Retinal pigment epithelial cell (primary cell): ENCODE data around the gene CACNA1F.

Experiments
- DNase-seq: peaks from one replicate; pipeline ENCODE4 v3.0.0-alpha.2; 2010; ENCODE audit warnings: low read depth
- H3K4me3 ChIP-seq: 2 replicates; pipeline ENCODE4 v1.5.1; 2011; ENCODE audit warnings: mild to moderate bottlenecking, low read length, control low read depth, moderate library complexity
- CTCF ChIP-seq: conservative IDR thresholded peaks from 2 replicates; pipeline ENCODE4 v1.5.1; 2011; ENCODE audit warnings: low read depth, low read length, control low read depth, inconsistent platforms

CACNA1F gene

GRCh38 chrX:49167740-49168108 lies 65.4 kb downstream of the CACNA1F start:
- no peak for TF ChIP-seq CTCF
- peak overlapping the region; percentile 30 for H3K4me3 ChIP-seq
- no peak for DNase-seq

- H3K4me3 ChIP-seq, result peak overlapping the region; percentile 30
- DNase-seq, result no peak
- TF ChIP-seq CTCF, result no peak
Measured at GRCh38 chrX:49166914-49167739, 66.0 kb downstream of the CACNA1F start.

- peak overlapping the region; percentile 25 for H3K4me3 ChIP-seq
- no peak for DNase-seq
- peak; percentile 32 for TF ChIP-seq CTCF
Measured at GRCh38 chrX:49165901-49166881, 66.9 kb downstream of the CACNA1F start.

- no peak for DNase-seq
- TF ChIP-seq CTCF, result no peak
- H3K4me3 ChIP-seq, result no peak overlapping the region
Measured at GRCh38 chrX:49164589-49165360, 68.4 kb downstream of the CACNA1F start.

- TF ChIP-seq CTCF, result peak; percentile 39
- peak overlapping the region; percentile 37 for H3K4me3 ChIP-seq
- no peak for DNase-seq
Measured at GRCh38 chrX:49163555-49164419, 69.4 kb downstream of the CACNA1F start.

- peak within 1 kb of the TSS; percentile 35 for H3K4me3 ChIP-seq
Measured at GRCh38 chrX:49162620-49163019, 70.5 kb downstream of the CACNA1F start, which contains the start of gene MAGIX. TSS of gene MAGIX (plus strand) at chrX:49162758. CDS start at chrX:49162890, 132 bp downstream.

More at GRCh38 chrX:49162620-49163019, 70.5 kb downstream of the CACNA1F start, which contains the start of gene MAGIX:
- TF ChIP-seq CTCF, result no peak
- DNase-seq, result no peak
